AG04450 (cell line): ENCODE results near the gene ANO1. TPM values are rescaled to one million over a fixed set of nuclear protein-coding genes. Genes with fewer than 3 reads are reported as not detected.
A peak's percentile ranks its signal among the peaks of the same experiment; 100 is the strongest.

ENCODE experiments used
- CTCF ChIA-PET: fragments of 300-600, 350-600 bp; formaldehyde crosslinking; extraction: SDS; loops from one replicate; lab custom pipeline; 2022; ENCODE audit warnings: antibody characterized with exemption, inconsistent platforms; lab: Charles Lee
- POLR2A ChIA-PET: fragments of 350-600 bp; formaldehyde crosslinking; extraction: SDS; loops from one replicate; lab custom pipeline; 2021; ENCODE audit warnings: antibody characterized with exemption, inconsistent platforms; lab: Yijun Ruan, JAX
- DNase-seq: peaks from one replicate; pipeline ENCODE4 v3.0.0-alpha.2; 2011; ENCODE audit warnings: low read depth, low spot score
- H3K27ac ChIP-seq: one replicate; pipeline ENCODE4 v1.5.1; 2012; ENCODE audit warnings: low read depth, low read length, control low read depth
- H3K27me3 ChIP-seq: one replicate; pipeline ENCODE4 v1.6.0; 2012; ENCODE audit warnings: low read length; ENCODE audit not compliant: control insufficient read depth, insufficient read depth
- H3K4me3 ChIP-seq: 2 replicates; pipeline ENCODE4 v1.5.1; 2011; ENCODE audit warnings: mild to moderate bottlenecking, low read depth, low read length, control low read depth
- H3K9me3 ChIP-seq: 2 replicates; pipeline ENCODE4 v1.5.1; 2012; ENCODE audit warnings: low read length; ENCODE audit not compliant: control insufficient read depth, insufficient read depth
- CTCF ChIP-seq: IDR thresholded peaks from 2 replicates; pipeline ENCODE4 v1.5.1; 2011; ENCODE audit warnings: low read depth, low read length, control low read depth, inconsistent platforms
- polyA plus RNA-seq: library from polyadenylated mRNA; depleted of rRNA; stranded (reverse); fragments of >200 nt; gene quantifications from 2 replicates; pipeline ENCODE4 v1.2.3, GENCODE V29; 2011

ANO1 gene
- polyA plus RNA-seq, 1 experiment: 10.3 TPM

GRCh38 chr11:70156291-70157037 lies 78.3 kb downstream of the ANO1 start:
- Histone ChIP-seq H3K27me3 (peaks cover 6% of the 10 kb centered on the region), H3K9me3 (peaks cover 5% of the 10 kb centered on the region; the same call in 1 of the 2 replicates), H3K4me3 (no peak overlapping the region), H3K27ac (no peak overlapping the region)
- ChIA-PET CTCF (interaction anchor here (1.6 kb wide), 1 partner anchor 238 kb away, joined by 5 read pairs; no protein-coding TSS in a partner anchor), POLR2A (interaction anchor here (0.5 kb wide), 1 partner anchor 221 kb away, joined by 5 read pairs; no protein-coding TSS in a partner anchor)
- no peak for TF ChIP-seq CTCF
- DNase-seq: no peak

- Histone ChIP-seq H3K4me3 (no peak overlapping the region), H3K27ac (no peak overlapping the region), H3K9me3 (peaks cover 5% of the 10 kb centered on the region; the same call in 1 of the 2 replicates), H3K27me3 (peaks cover 4% of the 10 kb centered on the region)
- DNase-seq: no peak
- CTCF ChIA-PET: interaction anchor here (0.9 to 1.2 kb wide), 3 partner anchors 34 to 243 kb away, joined by 3 to 5 read pairs (median 3); no protein-coding TSS in a partner anchor
- POLR2A ChIA-PET: interaction anchor here (0.6 kb wide), 1 partner anchor 80 kb away, joined by 3 read pairs; no protein-coding TSS in a partner anchor
- peak; percentile 42 for TF ChIP-seq CTCF
Observed at GRCh38 chr11:70158201-70158600, 80.1 kb downstream of the ANO1 start.

GRCh38 chr11:70158757-70159389 lies 80.8 kb downstream of the ANO1 start:
- CTCF ChIA-PET: interaction anchor here (0.9 to 1.2 kb wide), 2 partner anchors 34 to 240 kb away, joined by 3 to 5 read pairs; no protein-coding TSS in a partner anchor

GRCh38 chr11:70159627-70160570 lies 81.8 kb downstream of the ANO1 start:
- no peak overlapping the region for H3K27ac ChIP-seq
- TF ChIP-seq CTCF: no peak
- ChIA-PET CTCF (no interaction called here), POLR2A (no interaction called here)
- H3K27me3 ChIP-seq: peaks cover 4% of the 10 kb centered on the region
- peaks cover 5% of the 10 kb centered on the region; the same call in 1 of the 2 replicates for H3K9me3 ChIP-seq
- H3K4me3 ChIP-seq: no peak overlapping the region
- DNase-seq: no peak

More at GRCh38 chr11:70158757-70159389, 80.8 kb downstream of the ANO1 start:
- Histone ChIP-seq H3K27me3 (peaks cover 3% of the 10 kb centered on the region), H3K27ac (no peak overlapping the region), H3K9me3 (peaks cover 5% of the 10 kb centered on the region; the same call in 1 of the 2 replicates), H3K4me3 (no peak overlapping the region)
- POLR2A ChIA-PET: no interaction called here
- DNase-seq: no peak
- TF ChIP-seq CTCF: no peak
